ENCODE data around the gene PIK3R5. TPM values are rescaled to one million over a fixed set of nuclear protein-coding genes. Genes with fewer than 3 reads are reported as not detected.

PIK3R5 gene
- total RNA-seq, 1 donor from 2014 or later, result 17.1 TPM

- DNase-seq (ENCODE audit: low spot score), result no peak
Observed at GRCh38 chr17:8953156-8953885, 12.2 kb downstream of the PIK3R5 start.

GRCh38 chr17:8952191-8952590 lies 13.3 kb downstream of the PIK3R5 start:
- DNase-seq (ENCODE audit: low spot score), result no peak

- DNase-seq (ENCODE audit: low spot score), result no peak
Observed at GRCh38 chr17:8951206-8951605, 14.3 kb downstream of the PIK3R5 start.

- no peak for DNase-seq (ENCODE audit: low spot score)
Observed at GRCh38 chr17:8949061-8949661, 16.3 kb downstream of the PIK3R5 start.

- no peak for DNase-seq (ENCODE audit: low spot score)
Observed at GRCh38 chr17:8948462-8948861, 17.0 kb downstream of the PIK3R5 start.

- DNase-seq (ENCODE audit: low spot score), result no peak
Observed at GRCh38 chr17:8947201-8947600, 18.3 kb downstream of the PIK3R5 start.

- DNase-seq (ENCODE audit: low spot score), result no peak
Observed at GRCh38 chr17:8946476-8946875, 19.0 kb downstream of the PIK3R5 start.

- no peak for DNase-seq (ENCODE audit: low spot score)
Observed at GRCh38 chr17:8946071-8946470, 19.4 kb downstream of the PIK3R5 start.

- DNase-seq (ENCODE audit: low spot score), result no peak
Observed at GRCh38 chr17:8944748-8945147, 20.8 kb downstream of the PIK3R5 start.

- DNase-seq (ENCODE audit: low spot score), result no peak
Observed at GRCh38 chr17:8944083-8944482, 21.4 kb downstream of the PIK3R5 start.

GRCh38 chr17:8941980-8942622 lies 23.4 kb downstream of the PIK3R5 start:
- DNase-seq (ENCODE audit: low spot score), result no peak

GRCh38 chr17:8941520-8941919 lies 24.0 kb downstream of the PIK3R5 start:
- no peak for DNase-seq (ENCODE audit: low spot score)

GRCh38 chr17:8940866-8941471 lies 24.5 kb downstream of the PIK3R5 start:
- DNase-seq (ENCODE audit: low spot score), result no peak

GRCh38 chr17:8939496-8940334 lies 25.8 kb downstream of the PIK3R5 start:
- no peak for DNase-seq (ENCODE audit: low spot score)

- no peak for DNase-seq (ENCODE audit: low spot score)
Observed at GRCh38 chr17:8938933-8939332, 26.6 kb downstream of the PIK3R5 start.

- no peak for DNase-seq (ENCODE audit: low spot score)
Observed at GRCh38 chr17:8935191-8935590, 30.3 kb downstream of the PIK3R5 start.

GRCh38 chr17:8934346-8934745 lies 31.2 kb downstream of the PIK3R5 start:
- DNase-seq (ENCODE audit: low spot score), result no peak

- no peak for DNase-seq (ENCODE audit: low spot score)
Observed at GRCh38 chr17:8930649-8931048, 34.9 kb downstream of the PIK3R5 start.

GRCh38 chr17:8928347-8928746 lies 37.2 kb downstream of the PIK3R5 start:
- no peak for DNase-seq (ENCODE audit: low spot score)

- DNase-seq (ENCODE audit: low spot score), result no peak
Observed at GRCh38 chr17:8927395-8927794, 38.1 kb downstream of the PIK3R5 start.

- DNase-seq (ENCODE audit: low spot score), result no peak
Observed at GRCh38 chr17:8925808-8926207, 39.7 kb downstream of the PIK3R5 start.

- no peak for DNase-seq (ENCODE audit: low spot score)
Observed at GRCh38 chr17:8925141-8925540, 40.4 kb downstream of the PIK3R5 start.

Measured in mucosa of gallbladder (tissue), 1 donor.